Hematopoietic multipotent progenitor cell treated with erythropoietin and hydrocortisone succinate and interleukin-3 and kit ligand, for 6 days (in vitro differentiated cells): ENCODE data around the gene RTN4RL1.
"Not testable (repeated sequence)": the region's sequence is repeated elsewhere in the genome, so short reads cannot be mapped to it uniquely, and the experiment has no call there.

Experiments
- DNase-seq: peaks from one replicate; pipeline ENCODE4 v3.0.0-alpha.2; 2015

RTN4RL1 gene

DNA sequence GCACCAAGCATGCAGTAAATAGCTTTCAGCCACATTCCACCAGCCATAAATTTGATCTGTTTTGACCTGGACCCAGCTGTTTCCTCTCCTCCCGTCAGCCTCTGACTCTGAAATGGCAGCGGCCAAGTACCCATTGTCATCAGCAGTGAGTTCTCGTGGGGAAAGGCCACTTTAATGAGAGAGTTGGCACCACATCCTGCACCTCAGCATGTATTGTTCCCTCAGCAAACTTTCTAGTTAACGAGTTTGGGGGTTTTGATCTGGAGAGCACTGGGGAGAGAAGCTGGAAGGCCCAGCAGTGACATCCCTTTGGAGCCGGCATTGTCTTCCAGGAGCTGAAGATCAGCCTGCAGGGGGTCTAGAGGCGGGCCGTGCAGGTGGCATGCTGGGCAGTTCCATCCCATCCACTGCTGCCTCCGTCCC lies 110.5 kb downstream of the RTN4RL1 start:
- DNase-seq = no peak

DNA sequence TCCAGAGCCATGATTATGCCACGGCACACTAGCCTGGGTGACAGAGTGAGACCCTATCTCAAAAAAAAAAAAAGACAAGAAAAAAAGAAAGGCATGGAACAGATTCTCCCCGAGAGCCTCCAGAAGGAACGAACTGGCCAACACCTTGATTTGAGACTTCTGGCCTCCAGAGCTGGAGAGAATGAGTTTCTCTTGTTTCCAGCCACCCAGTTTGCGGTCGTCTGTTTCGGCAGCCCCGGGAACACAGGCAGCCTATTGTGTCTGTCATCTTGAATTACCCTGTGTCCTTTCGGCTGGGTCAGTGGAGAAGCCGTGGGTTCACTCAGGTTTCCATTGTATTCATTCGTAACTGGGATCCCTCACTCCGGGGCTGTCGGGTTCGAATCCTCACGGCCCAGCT lies 111.4 kb downstream of the RTN4RL1 start:
- no peak for DNase-seq

DNA sequence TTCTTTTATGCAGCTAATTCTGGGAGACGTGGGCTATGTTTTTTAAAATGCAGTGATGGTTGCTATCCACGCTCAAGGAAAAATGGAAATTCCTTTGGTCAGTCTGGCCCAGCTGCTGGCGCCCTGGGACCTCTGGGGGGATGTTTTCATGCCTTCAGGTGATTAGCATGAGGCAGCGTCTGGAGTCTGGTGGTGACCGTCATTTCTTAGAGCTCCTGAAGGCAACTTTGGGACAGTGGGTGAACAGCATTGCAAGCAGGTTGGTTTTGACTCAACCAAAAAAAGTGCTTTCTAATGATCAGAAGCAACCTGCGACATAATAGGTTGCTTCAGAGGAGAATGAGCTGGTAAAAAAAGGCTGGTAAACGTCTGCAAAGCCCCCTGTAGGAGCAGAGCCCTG lies 113.0 kb downstream of the RTN4RL1 start:
- DNase-seq = no peak

DNA sequence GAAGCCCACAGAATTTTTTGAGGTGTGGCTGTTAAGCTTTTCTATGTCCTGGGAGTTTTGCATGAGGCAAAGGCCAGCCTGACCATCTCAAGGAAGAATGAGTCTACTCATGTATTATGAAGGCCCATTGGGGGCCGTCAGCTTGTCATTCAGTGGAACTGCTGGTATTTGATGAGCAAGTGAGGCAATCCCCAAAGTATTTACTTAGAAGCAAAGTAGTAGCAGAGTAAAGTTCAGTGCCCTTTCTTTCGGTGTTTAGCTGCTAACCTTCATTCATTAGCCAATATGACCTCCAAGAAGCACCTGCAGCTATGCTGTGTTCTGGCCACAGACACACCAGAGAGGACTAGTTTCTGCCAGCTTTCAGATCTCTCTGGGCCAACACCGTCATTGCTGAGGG lies 115.1 kb downstream of the RTN4RL1 start:
- DNase-seq = no peak

DNA sequence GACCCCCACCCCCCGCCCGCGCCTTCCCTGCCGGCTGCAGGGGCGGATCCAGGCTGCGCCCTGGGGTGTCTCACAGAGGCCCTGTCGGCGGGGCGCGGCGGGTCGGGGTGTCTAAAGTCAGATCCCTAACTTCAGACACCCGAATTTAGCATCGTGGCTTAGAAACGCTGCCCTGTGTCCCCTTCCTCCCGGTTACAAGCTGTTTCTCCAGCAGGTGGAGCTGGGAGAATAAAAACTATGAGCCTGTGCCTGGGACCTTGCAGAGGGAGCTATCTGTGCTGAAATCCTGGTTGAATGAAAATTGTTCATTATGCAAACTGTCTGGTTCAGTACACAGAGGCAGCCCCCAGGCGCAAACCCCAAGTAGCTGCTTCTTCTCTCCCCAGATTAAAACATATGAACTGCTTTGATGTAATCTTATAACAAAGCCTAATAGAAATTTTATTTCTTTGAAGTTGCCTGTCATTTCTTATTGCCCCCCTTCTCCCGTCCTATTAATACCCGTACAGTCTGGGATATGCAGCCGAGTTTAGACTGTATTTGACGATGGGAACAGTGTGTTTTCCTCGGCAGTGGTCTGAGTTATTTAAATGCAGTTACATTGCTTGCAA lies 116.3 kb downstream of the RTN4RL1 start:
- peak; percentile 78 for DNase-seq

DNA sequence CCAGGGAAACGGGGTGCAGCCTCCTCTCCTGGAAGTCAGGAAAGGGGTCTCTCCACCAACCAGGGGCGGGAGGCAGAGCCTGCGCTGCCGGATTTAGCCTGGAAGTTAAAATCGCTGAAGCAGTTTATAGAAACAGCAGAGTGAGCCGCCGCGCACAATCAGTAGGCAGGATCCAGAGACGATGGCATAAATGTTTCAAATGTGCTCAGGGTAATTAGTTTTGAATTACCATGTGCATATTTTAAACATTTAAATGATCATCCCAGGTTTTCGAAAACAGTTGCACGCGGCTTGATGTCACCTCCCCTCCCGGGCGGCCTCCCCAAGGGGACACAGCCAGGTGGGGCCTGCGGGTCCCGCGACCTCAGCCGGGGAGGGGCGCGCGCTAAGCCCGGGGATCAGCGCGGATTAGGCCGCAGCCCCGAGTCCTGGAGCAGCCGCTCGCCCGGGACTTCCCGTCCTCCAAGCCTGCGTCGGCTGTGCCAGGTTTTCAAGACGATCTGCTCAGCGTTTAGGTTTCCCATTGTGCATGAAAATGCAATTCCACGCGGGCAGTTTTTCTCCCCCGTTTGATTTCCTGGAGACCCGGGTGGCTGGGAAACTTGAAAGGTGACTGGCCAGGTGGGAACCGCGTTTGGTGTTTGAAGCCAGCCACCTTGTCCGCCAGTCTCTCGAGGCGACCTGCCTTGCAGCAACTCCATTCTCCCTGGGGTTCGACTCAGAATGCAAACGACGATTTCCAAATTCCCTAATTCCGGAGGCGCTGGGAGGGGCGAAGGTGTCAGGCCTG lies 117.0 kb downstream of the RTN4RL1 start:
- peak; percentile 20 for DNase-seq

DNA sequence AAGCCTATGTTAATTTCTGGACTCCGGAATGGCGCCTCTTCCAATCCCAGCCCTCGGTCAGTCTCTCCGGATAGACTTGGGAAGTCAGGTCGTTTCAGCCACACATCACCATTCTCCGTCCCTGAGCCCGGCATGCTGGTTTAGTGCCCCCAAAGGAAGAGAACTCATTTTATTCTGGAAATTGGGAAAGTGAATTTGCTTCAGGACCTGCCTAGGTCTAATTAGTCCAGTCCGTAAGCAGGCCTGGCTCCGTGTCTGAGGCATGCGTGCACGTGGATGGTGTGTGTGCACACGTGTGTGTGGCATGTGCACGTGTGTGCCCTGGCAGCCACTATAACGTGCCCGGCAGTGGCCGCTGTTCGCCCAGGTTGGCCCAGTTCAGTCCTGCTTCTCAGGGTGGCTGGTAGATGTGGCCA lies 117.9 kb downstream of the RTN4RL1 start:
- DNase-seq = no peak

DNA sequence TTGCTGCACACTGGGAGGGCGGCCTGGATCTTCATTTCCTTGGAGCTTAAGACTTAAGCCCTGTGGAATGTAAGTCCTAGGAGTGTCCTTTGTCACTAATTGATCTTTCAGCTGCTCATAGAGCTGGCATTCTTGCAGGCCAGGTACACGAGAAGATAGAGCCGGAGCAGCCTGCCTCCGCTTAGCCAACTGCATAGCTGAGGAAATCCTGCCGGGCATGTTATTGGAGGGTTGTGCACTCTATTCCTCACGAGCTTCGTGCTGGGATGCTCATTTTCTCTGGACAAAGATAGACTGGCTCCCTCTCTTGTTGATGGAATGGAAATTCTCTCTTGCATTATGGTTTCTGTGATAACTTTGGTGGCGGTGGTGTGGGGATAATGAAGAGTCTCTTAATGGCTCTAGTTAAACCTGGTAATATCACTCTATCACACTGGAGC lies 118.5 kb downstream of the RTN4RL1 start:
- no peak for DNase-seq

DNA sequence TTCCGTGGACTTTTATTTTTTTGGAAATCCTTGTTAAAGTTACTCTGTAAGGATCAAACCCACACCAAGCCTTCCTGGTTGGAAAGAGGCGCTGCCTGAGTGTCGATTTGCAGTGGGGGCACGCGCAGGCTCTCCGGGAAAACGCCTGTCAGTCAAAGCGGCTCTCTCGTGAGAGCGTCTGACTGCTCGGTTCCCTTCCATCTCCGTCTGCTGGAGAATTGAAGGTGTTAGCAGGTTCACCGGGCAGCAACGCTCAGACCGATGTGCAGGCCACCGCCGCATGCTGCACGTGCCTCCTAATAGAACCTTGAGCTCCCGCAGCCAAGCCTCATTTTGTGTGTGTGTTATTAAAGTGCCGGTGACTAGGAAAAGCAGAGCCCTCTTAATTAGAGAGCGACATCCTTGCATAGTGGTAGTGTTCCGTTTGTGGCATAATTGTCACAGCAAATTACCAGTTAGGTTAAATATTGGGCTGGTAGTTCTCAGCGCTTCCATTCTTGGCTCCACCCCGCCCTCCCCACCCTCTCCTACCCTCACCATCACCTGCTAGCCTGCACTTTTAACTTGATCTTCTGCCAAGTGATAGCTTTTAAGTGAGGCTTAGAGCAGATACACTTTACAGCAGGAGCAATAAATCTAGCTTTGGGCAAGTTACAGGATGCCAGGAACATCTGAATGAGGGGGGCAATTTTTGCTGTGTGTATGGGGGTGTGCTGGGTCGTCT lies 119.8 kb downstream of the RTN4RL1 start:
- no peak for DNase-seq

DNA sequence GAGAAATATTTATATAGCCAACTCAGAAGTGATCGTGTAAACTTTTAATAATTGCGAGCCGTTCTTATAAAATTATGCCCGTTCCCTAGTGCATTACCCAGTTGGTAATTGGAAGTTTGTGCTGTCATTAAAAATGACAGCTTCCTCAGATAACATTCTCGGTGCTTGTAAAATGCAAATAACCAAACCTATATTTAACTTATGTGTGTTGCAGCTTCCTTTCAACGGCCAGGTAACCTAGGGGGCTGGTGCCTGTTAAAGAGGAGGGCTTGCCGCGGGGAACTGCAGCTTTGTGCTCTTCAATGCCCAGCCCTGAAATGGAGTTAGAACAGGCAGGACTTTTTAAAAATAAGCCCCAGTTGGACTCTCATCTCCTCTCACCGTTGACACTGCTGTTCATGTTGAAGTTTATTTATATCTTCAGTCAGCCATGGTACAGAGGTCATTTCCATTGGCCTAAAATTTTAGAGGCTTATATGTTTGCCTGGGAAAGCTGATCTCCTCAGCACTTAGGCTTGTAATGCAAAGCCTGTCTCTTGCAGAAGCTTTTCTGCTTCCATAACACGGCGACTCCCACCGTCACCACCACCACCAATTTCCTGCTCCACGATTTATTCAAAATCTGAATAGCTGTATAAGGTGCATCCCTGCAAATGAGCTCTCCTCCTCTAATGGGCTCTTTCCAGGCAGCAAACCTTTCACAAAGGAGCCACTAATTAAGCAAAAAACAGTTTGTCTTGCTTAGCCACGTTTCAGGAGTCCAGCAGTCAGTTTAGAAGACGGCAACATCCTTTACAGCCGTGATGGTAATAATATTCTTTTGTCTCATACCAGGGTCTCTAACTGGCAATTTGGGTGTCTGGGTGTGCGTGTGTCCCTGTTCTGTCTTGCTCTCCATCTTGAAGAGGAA lies 120.6 kb downstream of the RTN4RL1 start:
- DNase-seq = no peak

DNA sequence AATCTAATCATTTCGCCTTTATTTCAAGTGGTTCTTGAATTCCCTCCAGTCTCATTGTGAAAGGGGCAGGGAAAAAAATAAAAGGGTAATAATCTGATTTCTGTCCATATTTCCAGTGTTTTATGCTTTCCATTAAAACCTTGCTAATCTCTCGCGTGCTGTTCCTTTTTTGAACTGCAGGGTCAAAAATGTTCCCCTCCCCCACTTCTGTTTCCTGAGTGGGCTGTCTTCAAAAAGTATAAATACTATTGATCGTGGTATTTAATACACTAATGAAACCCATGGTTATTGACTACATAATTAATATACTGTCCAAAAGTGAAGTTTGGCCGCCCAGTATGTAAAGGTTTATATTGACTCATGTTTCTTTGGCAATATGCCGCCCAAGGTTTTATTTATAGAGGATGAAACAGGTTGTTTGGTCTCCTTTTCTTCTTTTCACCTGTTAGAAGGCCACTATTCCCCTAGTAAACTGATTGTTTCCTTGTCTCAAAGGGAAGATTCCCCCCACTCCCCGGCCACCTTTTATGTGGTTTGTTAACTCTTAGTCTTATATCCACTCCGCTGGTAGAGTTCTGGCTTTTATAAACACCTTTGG lies 125.6 kb downstream of the RTN4RL1 start:
- peak; percentile 33 for DNase-seq

DNA sequence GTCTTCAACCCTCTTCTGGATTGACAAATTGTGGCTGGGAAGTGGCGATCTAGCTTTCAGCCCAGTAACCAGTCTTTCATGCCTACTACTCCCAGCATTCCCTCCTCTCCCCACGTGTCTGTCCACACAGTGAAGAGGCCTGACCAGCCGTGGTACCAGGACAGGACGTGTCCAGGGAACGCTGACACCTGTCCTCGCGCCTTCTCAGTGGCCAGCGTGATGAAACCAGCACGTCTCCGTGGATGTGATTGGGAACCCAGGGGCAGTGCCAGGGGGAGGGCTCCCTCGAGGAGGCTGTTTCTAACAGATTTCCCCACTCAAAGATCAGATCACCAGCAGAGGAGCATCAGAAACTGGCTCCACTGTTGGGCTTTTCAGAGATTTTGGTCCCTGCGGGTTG lies 126.3 kb downstream of the RTN4RL1 start:
- no peak for DNase-seq

DNA sequence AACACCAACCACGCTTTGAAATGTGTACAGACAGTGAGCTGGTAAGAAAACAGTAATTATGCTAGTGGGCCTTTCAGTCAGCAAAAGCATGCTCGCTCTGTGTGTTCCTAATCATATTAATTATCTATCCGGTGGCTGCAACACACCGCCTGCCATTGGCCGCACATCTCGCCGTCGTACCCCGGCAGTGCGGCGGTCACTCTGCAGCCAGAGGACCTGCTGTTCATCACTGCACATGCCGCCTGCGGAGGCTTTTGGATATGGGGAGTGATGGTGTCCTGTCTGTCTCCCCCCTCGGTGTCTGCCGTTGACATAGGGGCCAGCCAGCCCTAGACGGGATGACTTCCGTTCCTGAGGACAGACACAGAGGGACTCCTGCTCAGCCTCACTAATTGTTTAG lies 126.8 kb downstream of the RTN4RL1 start:
- no peak for DNase-seq

DNA sequence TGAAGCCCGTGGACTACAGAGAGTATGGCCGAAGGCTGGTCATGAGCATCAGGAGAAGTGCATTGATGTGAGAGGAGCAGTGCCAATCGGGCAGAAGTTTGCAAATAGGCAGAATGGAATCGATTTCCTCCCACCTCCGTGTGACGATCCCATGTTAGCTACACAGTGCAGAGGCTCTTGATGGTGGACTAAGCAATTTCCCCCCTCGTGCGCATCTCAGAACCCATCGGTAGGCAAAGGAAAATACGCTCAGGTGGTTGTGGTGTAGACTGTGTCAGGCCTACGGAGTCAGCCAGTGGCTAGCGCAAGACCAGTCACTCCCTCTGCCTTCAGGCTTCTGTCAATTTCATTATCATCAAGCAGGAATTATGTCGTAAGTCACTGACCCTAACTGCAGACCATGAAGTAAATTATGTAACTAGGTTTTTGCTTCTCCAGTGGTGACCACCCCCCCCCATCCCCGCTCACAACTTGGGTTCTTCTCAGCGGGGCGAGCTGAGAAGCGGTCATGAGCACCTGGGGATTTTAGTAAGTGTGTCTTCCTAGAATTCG lies 128.0 kb downstream of the RTN4RL1 start:
- DNase-seq = no peak

DNA sequence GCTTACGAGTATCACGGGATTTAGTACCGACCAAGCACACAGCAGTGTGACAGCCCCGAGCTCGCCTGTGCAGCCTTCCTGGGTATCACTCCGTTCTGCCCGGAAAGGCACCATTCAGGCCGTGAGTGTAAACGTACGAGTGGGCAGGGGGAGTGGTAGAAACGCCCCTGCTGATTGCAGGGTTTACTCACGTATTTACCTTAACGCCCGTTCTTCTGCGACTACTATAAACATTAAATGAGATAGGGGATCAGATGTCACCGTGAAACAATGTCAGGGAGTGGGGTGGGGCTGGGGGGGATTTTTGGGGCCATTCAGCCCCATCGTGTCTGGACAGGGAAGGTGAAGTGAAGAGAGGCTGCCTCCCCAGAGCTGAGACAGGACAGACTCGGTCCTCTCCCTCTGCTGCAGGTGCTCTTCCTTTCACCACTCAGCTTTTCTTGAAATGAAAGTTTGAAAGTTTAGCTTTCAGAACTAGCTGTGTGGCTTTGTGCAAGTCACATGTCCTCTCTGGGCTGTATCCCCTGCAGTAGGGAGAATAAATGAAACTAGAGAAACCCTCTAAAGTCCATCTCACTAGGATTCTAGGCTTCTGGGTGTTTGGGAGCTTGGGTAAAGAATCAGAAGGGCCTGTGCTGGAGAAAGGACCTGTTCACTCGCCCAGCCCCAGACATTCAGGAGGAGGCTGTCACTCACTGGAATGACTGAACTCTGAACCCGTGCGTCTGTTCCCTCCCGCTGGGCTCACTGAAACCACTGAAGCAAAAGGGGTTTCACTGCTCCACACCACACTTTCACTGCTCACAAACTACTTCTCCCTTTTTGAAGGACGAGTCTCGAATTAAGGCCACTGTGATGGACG lies 128.7 kb downstream of the RTN4RL1 start:
- no peak for DNase-seq

DNA sequence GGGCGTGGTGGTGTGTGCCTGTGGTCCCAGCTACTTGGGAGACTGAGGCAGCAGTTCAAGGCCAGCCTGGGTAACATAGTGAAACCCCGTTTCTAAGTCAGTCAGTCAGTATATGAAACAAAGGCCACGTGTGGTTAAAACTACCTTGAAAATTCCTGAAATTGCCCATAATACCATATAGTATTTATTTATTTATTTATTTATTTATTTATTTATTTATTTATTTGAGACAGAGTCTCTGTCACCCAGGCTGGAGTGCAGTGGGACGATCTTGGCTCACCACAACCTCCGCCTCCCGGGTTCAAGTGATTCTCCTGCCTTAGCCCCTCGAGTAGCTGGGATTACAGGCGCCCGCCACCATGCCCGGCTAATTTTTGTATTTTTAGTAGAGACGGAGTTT lies 129.7 kb downstream of the RTN4RL1 start:
- not testable (repeated sequence) for DNase-seq

DNA sequence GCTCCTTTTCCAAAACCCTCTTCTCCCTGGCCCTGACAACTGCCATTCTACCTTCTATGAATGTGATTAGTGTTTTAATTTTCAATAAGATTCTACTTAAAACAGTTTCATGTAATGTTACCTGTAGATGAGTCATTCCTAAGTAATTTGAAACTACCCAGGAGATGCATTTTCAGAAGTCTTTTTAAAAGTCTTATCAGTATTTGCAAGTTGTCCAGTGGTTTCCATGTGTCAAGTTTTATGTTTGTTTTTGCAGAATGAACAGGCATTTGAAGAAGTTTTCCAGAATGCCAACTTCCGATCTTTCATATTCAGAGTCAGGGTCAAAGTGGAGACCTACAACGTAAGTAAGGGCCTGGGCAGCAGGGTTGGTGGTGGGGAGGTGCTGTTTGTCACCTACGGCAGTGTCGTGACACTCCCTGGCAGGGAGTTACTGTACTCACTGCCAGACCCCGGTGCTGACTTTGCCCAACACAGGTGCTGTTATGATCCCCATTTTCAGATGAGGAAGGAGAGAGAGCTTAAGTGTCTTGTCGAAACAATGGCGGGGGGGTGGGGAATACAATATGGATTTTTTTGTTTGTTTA lies 130.3 kb downstream of the RTN4RL1 start:
- no peak for DNase-seq

DNA sequence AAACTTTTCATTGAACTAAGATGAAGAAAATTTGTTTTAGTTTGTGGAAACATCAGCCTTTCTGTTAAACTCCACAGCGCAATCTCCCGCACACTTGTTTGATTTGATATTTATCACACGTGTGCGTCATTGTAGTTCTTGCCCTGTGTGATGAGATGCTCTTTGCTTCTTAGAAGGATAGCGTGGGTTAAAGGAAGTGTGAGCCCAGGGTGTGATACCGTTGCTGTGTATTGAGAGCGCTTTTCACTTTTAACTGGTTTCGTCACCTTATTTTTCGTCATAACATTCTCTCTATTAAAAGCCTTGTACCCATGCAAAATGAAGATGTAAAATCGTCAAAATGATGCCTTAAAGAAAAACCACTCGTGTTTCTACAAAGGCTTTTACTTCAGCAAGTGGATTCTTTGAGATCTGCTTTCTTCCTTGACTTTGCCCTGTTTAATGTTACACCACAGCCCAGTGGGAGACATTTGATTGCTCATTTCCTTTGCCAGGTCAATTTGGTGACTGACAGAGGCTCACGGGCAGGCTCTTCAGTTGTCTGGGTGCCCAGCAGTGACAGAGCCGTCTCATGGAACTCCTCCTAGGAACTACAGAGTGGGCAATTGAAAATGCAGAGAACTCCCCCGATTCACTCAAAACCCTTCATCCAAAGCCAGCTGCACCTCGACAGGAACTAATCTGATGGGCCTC lies 134.2 kb downstream of the RTN4RL1 start:
- no peak for DNase-seq

DNA sequence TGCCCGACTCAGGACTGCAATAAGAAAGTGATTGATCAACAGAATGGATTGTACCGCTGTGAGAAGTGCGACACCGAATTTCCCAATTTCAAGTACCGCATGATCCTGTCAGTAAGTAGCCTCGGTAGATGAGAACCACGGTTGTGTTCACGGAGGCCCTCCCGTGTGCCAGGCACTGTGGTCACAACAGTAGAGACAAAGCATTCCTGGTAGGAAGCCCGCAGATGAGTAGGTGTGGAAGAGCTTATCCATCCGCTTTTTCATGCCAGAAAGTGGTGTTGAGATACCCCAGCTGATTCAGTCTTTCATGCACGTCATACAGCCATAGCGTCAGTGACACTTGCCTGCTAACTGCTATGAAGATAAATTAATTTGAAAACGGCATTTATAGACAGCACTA lies 136.4 kb downstream of the RTN4RL1 start:
- DNase-seq = no peak
